B cell (primary cell): ENCODE results near the gene PARD6G. TPM values are rescaled to one million over a fixed set of nuclear protein-coding genes. Genes with fewer than 3 reads are reported as not detected.
A peak's percentile ranks its signal among the peaks of the same experiment; 100 is the strongest.

Experiments used
- ATAC-seq: fragments of 200-7000 bp; cut with Tn5 transposase; one replicate; pipeline ENCODE4 v1.10.0; 2021; ENCODE audit warnings: low read depth, mild to moderate bottlenecking, moderate number of reproducible peaks, moderate library complexity
- CTCF ChIA-PET: fragments of 350-600 bp; sonication (Branson Sonifier 250); formaldehyde crosslinking; loops from one replicate; lab custom pipeline; 2021; ENCODE audit warnings: antibody characterized with exemption, inconsistent platforms; lab: Charles Lee
- POLR2A ChIA-PET: fragments of 350-600 bp; sonication (Branson Sonifier 250); formaldehyde crosslinking; loops from one replicate; lab custom pipeline; 2021; ENCODE audit warnings: antibody characterized with exemption; lab: Charles Lee
- DNase-seq: peaks from one replicate; pipeline ENCODE4 v3.0.0; 2013
- H2AFZ ChIP-seq: 2 replicates; pipeline ENCODE4 v1.6.1; 2012; ENCODE audit warnings: mild to moderate bottlenecking, low read depth, low read length; ENCODE audit not compliant: insufficient read depth, poor library complexity, severe bottlenecking
- H3K27ac ChIP-seq, 2 donors: 1 replicate in 1 of 2; 2 replicates in 1 of 2; pipeline ENCODE4 v1.5.1; 2012 to 2013; ENCODE audit warnings: low read length in 2 of 2, mild to moderate bottlenecking in 2 of 2, moderate library complexity in 1 of 2
- H3K27me3 ChIP-seq, 4 experiments: fragments of 200-600 bp in 1 of 4; sonication (generic) in 1 of 4; replicated peaks in 1 of 4; 1 replicate in 2 of 4; 2 replicates in 2 of 4; pipeline versions ENCODE4 v1.6.1 to v1.7.0; 2013 to 2016; ENCODE audit warnings: low read length in 3 of 4, mild to moderate bottlenecking in 2 of 4, mixed read lengths in 1 of 4, moderate library complexity in 1 of 4; ENCODE audit not compliant: insufficient read depth in 4 of 4, control insufficient read depth in 3 of 4; ENCODE audit errors: control extremely low read depth in 1 of 4
- H3K36me3 ChIP-seq, 2 experiments: replicated peaks in 1 of 2; 1 replicate in 1 of 2; 2 replicates in 1 of 2; pipeline versions ENCODE4 v1.6.1 to v1.7.1; 2013; ENCODE audit warnings: low read length in 1 of 2; ENCODE audit not compliant: insufficient read depth in 2 of 2, control insufficient read depth in 1 of 2; ENCODE audit errors: control extremely low read depth in 1 of 2, extremely low read depth in 1 of 2
- H3K4me1 ChIP-seq, 2 donors: fragments of 200-600 bp in 1 of 2; sonication (generic) in 1 of 2; 1 replicate in 1 of 2; 2 replicates in 1 of 2; pipeline versions ENCODE4 v1.5.1 to v1.6.1; 2013 to 2017; ENCODE audit warnings: low read length in 2 of 2; ENCODE audit not compliant: control insufficient read depth in 2 of 2, insufficient read depth in 2 of 2
- H3K4me2 ChIP-seq: replicated peaks from 2 replicates; pipeline ENCODE3; 2012; ENCODE audit warnings: mild to moderate bottlenecking, low read depth, low read length; ENCODE audit not compliant: poor library complexity, severe bottlenecking
- H3K4me3 ChIP-seq, 5 experiments: fragments of 200-600 bp in 1 of 5; sonication (generic) in 1 of 5; 1 replicate in 3 of 5; 2 replicates in 2 of 5; pipeline versions ENCODE4 v1.5.1 to v1.7.0; 2011 to 2016; ENCODE audit warnings: low read length in 4 of 5, mild to moderate bottlenecking in 4 of 5, low read depth in 2 of 5, control low read depth in 1 of 5, moderate library complexity in 1 of 5; ENCODE audit not compliant: insufficient read depth in 1 of 5; ENCODE audit errors: control extremely low read depth in 1 of 5, extremely low read depth in 1 of 5
- H3K79me2 ChIP-seq: fragments of 200-600 bp; sonication (generic); one replicate; pipeline ENCODE4 v1.6.0; 2016; ENCODE audit warnings: low read length; ENCODE audit not compliant: control insufficient read depth, insufficient read depth
- H3K9ac ChIP-seq: fragments of 200-600 bp; sonication (generic); 2 replicates; pipeline ENCODE4 v1.6.1; 2017; ENCODE audit warnings: mild to moderate bottlenecking, low read length, moderate library complexity
- H3K9me3 ChIP-seq, 3 donors: one replicate each; pipeline versions ENCODE4 v1.6.1 to v1.7.1; 2013; ENCODE audit warnings: low read length in 2 of 3; ENCODE audit not compliant: control insufficient read depth in 2 of 3, insufficient read depth in 1 of 3; ENCODE audit errors: control extremely low read depth in 1 of 3
- H4K20me1 ChIP-seq: 2 replicates; pipeline ENCODE4 v1.6.0; 2012; ENCODE audit warnings: mild to moderate bottlenecking, low read length; ENCODE audit not compliant: insufficient read depth, control insufficient read depth, poor library complexity, severe bottlenecking
- H3K27ac Mint-ChIP-seq: one replicate; pipeline ENCODE4 v1.8.0; 2021; ENCODE audit warnings: mixed read lengths
- H3K27me3 Mint-ChIP-seq: one replicate; pipeline ENCODE4 v1.8.0; 2021; ENCODE audit warnings: mixed read lengths
- H3K4me1 Mint-ChIP-seq: one replicate; pipeline ENCODE4 v1.8.0; 2021; ENCODE audit warnings: mixed read lengths
- H3K4me3 Mint-ChIP-seq: one replicate; pipeline ENCODE4 v1.8.0; 2021; ENCODE audit warnings: mixed read lengths
- H3K9me3 Mint-ChIP-seq: one replicate; pipeline ENCODE4 v1.8.0; 2022; ENCODE audit warnings: mixed read lengths; ENCODE audit not compliant: insufficient read depth
- EZH2 ChIP-seq: IDR thresholded peaks from 2 replicates; pipeline ENCODE4 v1.6.1; 2012; ENCODE audit warnings: borderline replicate concordance, low read depth, mild to moderate bottlenecking, moderate library complexity, low read length; ENCODE audit not compliant: insufficient read depth, poor library complexity, severe bottlenecking
- WGBS: methylation state at CpG from one replicate; pipeline ENCODE4 v1.1.5; 2013; ENCODE audit warnings: missing lambda C conversion rate; ENCODE audit not compliant: insufficient coverage; 5-methylcytosine and 5-hydroxymethylcytosine counted together
- intact Hi-C: fragments of 100-400 bp; cut with micrococcal nuclease; formaldehyde crosslinking; loops from one replicate; pipeline ENCODE4 v1.10.0; 2022
- polyA plus RNA-seq: library from polyadenylated mRNA; depleted of rRNA; stranded (reverse); fragments of >200 nt; gene quantifications from 2 replicates; pipeline ENCODE4 v1.2.3, GENCODE V29; 2012
- total RNA-seq, 2 donors: library from RNA; stranded (reverse); fragments of 120-200 nt in 1 of 2; gene quantifications; 1 replicate in 1 of 2; 2 replicates in 1 of 2; pipeline versions ENCODE4 v1.2.3 to v1.2.4, GENCODE V29; 2013 to 2022
- TF ChIP-seq, protein P1 (sequence below): fragments of 200-600 bp; IDR thresholded peaks from one replicate; pipeline ENCODE4 v1.8.0; 2022; ENCODE audit warnings: antibody characterized with exemption, mild to moderate bottlenecking

Gene PARD6G
- total and polyA plus RNA-seq, 2 donors (not counting 1 experiment from before 2014, with no cell fraction given): not detected

DNA sequence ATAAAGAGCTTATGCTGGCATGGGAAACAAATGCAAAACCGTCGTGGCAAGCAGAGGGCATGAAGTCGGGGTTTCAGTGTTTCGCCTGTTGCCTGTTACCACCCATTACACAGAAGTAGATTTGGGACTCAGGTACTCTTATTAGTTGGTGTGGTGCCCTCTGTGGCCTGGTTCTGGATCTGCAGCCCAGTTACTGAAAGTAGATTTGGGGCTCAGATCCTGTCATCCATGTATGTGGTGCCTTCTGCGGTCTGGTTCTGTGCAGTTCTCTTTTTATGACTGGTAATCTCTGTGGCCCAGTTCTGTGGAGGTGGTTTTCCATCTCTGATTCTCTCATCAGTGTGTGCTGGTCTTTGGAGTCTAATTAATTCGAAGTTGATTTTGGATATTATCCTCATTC is 93.0 kb downstream of the PARD6G start:
- DNase-seq (peak; percentile 64), ATAC-seq (peak; percentile 84)
- TF ChIP-seq, protein P1, sequence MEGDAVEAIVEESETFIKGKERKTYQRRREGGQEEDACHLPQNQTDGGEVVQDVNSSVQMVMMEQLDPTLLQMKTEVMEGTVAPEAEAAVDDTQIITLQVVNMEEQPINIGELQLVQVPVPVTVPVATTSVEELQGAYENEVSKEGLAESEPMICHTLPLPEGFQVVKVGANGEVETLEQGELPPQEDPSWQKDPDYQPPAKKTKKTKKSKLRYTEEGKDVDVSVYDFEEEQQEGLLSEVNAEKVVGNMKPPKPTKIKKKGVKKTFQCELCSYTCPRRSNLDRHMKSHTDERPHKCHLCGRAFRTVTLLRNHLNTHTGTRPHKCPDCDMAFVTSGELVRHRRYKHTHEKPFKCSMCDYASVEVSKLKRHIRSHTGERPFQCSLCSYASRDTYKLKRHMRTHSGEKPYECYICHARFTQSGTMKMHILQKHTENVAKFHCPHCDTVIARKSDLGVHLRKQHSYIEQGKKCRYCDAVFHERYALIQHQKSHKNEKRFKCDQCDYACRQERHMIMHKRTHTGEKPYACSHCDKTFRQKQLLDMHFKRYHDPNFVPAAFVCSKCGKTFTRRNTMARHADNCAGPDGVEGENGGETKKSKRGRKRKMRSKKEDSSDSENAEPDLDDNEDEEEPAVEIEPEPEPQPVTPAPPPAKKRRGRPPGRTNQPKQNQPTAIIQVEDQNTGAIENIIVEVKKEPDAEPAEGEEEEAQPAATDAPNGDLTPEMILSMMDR: peak; percentile 76
- TF ChIP-seq EZH2: no peak
- Mint-ChIP-seq H3K9me3 (no peaks in the 10 kb centered on the region), H3K27me3 (no peaks in the 10 kb centered on the region), H3K27ac (no peak overlapping the region), H3K4me3 (no peak overlapping the region), H3K4me1 (peaks cover 13% of the 10 kb centered on the region)
- Histone ChIP-seq H3K27ac (no peak overlapping the region), H3K36me3 (no peaks in the 10 kb centered on the region), H3K4me1 (no peaks in the 10 kb centered on the region), H3K79me2 (no peaks in the 10 kb centered on the region), H4K20me1 (no peaks in the 10 kb centered on the region), H3K9ac (no peak overlapping the region), H3K27me3 (peaks cover 0 to 3% (median 0%) of the 10 kb centered on the region in 4 experiments), H3K4me3 (no peak overlapping the region), H3K4me2 (no peak overlapping the region), H2AFZ (no peak overlapping the region), H3K9me3 (no peaks in the 10 kb centered on the region)
- intact Hi-C loops: loop anchor here (2.0 kb wide), 1 partner anchor 475 kb away; the partner anchor contains the start of gene CTDP1
- POLR2A ChIA-PET: no interaction called here
- CTCF ChIA-PET: interaction anchor here (1.1 to 1.2 kb wide), 2 partner anchors 8 to 775 kb away, joined by 3 to 5 read pairs; no protein-coding TSS in a partner anchor
- 65% methylated on average over 4 of the region's 6 CpGs for WGBS

DNA sequence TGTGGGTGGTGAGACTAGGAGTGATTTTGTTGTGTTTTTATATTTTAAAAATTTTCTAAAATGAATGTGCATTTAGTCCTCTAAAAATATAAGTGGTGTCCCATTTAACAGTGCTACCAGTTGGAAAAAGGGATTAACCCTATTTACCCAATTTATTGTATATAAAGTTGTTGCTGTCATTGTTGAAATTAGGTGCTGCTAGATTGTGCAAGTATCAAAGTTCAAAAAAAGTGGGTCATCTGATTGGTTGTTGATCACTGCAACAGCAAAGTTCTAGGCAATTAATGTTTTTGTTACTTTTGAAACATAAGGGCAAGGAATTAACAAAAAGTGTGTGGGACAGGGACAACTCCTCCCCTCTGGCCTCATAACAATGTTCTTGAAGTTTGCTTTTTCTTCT is 97.6 kb downstream of the PARD6G start:
- Histone ChIP-seq H3K79me2 (no peaks in the 10 kb centered on the region), H3K36me3 (no peaks in the 10 kb centered on the region), H3K4me3 (no peak overlapping the region), H3K4me2 (no peak overlapping the region), H2AFZ (no peak overlapping the region), H3K9me3 (no peaks in the 10 kb centered on the region), H3K9ac (no peak overlapping the region), H4K20me1 (no peaks in the 10 kb centered on the region), H3K27me3 (no peaks in the 10 kb centered on the region), H3K4me1 (peaks cover 10 to 11% of the 10 kb centered on the region in 2 donors), H3K27ac (no peak overlapping the region)
- DNase-seq: no peak
- POLR2A ChIA-PET: no interaction called here
- Mint-ChIP-seq H3K27me3 (no peaks in the 10 kb centered on the region), H3K4me3 (no peak overlapping the region), H3K4me1 (peaks cover 26% of the 10 kb centered on the region), H3K9me3 (no peaks in the 10 kb centered on the region), H3K27ac (no peak overlapping the region)
- TF ChIP-seq, protein P1: no peak
- no peak for TF ChIP-seq EZH2
- ATAC-seq: no peak
- CTCF ChIA-PET: no interaction called here
- intact Hi-C loops: loop anchor here (2.0 to 10.0 kb wide), 4 partner anchors 115 to 352 kb away; partner anchors contain the start of genes KCNG2, RBFA, SLC66A2 and TXNL4A
